Esophagus squamous epithelium (tissue), 5 donors: ENCODE measurements around the gene C13orf42. TPM values are rescaled to one million over a fixed set of nuclear protein-coding genes. Genes with fewer than 3 reads are reported as not detected.

Experiments
- DNase-seq: peaks from one replicate; lab custom pipeline; 2025; lab: John Stamatoyannopoulos, UW
- H3K27ac ChIP-seq, 4 donors: fragments of 200-600 bp; sonication (generic); one replicate each; pipeline ENCODE4 v1.5.1; 2016 to 2019; ENCODE audit warnings: mild to moderate bottlenecking in 1 of 4
- H3K27me3 ChIP-seq, 4 donors: fragments of 200-600 bp; sonication (generic); 1 replicate in 3 of 4; 2 replicates in 1 of 4; pipeline versions ENCODE4 v1.5.1 to v1.6.0; 2017 to 2021; ENCODE audit warnings: antibody characterized with exemption in 1 of 4
- H3K36me3 ChIP-seq, 3 donors: fragments of 200-600 bp; sonication (generic); one replicate each; pipeline ENCODE4 v1.5.1; 2016 to 2019
- H3K4me1 ChIP-seq, 3 donors: fragments of 200-600 bp; sonication (generic); one replicate each; pipeline ENCODE4 v1.5.1; 2017 to 2019
- H3K4me3 ChIP-seq, 4 donors: fragments of 200-600 bp; sonication (generic); 1 replicate in 3 of 4; 2 replicates in 1 of 4; pipeline ENCODE4 v1.5.1; 2016 to 2019; ENCODE audit warnings: mild to moderate bottlenecking in 2 of 4, moderate library complexity in 1 of 4
- H3K9me3 ChIP-seq, 3 donors: fragments of 200-600 bp; sonication (generic); one replicate each; pipeline ENCODE4 v1.5.1; 2016 to 2019
- CTCF ChIP-seq, 6 experiments: fragments of 450-650 bp in 4 of 6; fragments of 200-600 bp in 2 of 6; sonication (generic) in 2 of 6; IDR thresholded peaks; one replicate each; pipeline ENCODE4 v1.5.1; 2016 to 2019; ENCODE audit warnings: antibody characterized with exemption in 6 of 6, mild to moderate bottlenecking in 4 of 6, moderate library complexity in 4 of 6
- POLR2A ChIP-seq, 4 donors: fragments of 450-650 bp; IDR thresholded peaks; one replicate each; pipeline ENCODE4 v1.6.1; 2017; ENCODE audit warnings: antibody characterized with exemption in 4 of 4, mild to moderate bottlenecking in 4 of 4, moderate library complexity in 3 of 4
- WGBS, 2 donors: methylation state at CpG; one replicate each; pipeline ENCODE4 v1.1.5; 2018; 5-methylcytosine and 5-hydroxymethylcytosine counted together
- intact Hi-C: fragments of 100-400 bp; cut with DNase I; formaldehyde crosslinking; loops from one replicate; pipeline ENCODE4 v1.15.0; 2022
- total RNA-seq, 4 donors: library from RNA; depleted of rRNA; stranded (reverse); fragments of >200 nt; gene quantifications; one replicate each; pipeline ENCODE4 v1.1.0, GENCODE V29; 2016
- donor health status: DM: yes; HTN: yes; CAD: no.

C13orf42 gene
- total RNA-seq, 4 donors from 2014 or later: not detected

- DNase-seq: no peak
- TF ChIP-seq CTCF (IDR thresholded peaks at IDR 0.05) (no peak), POLR2A (IDR thresholded peaks at IDR 0.05) (no peak)
- peaks cover 0 to 7% (median 0%) of the 10 kb centered on the region in 4 donors for H3K27me3 ChIP-seq
- H3K4me3 ChIP-seq: no peak overlapping the region
- no peak overlapping the region for H3K27ac ChIP-seq
- WGBS, 2 donors: 79 to 81% methylated on average over 8 of the region's 8 CpGs
- H3K36me3 ChIP-seq: no peaks in the 10 kb centered on the region
- H3K4me1 ChIP-seq: peaks cover 0 to 10% (median 0%) of the 10 kb centered on the region in 3 donors
- no peaks in the 10 kb centered on the region for H3K9me3 ChIP-seq
- intact Hi-C loops: loop anchor here (10.0 kb wide), 1 partner anchor 1097 kb away; no protein-coding TSS in a partner anchor
Measured at GRCh38 chr13:51071493-51071892, 39.6 kb downstream of the C13orf42 start.

GRCh38 chr13:51070005-51070649 is 40.9 kb downstream of the C13orf42 start:
- intact Hi-C loops: loop anchor here (10.0 kb wide), 1 partner anchor 1095 kb away; no protein-coding TSS in a partner anchor
- Histone ChIP-seq H3K27me3 (peaks cover 0 to 18% (median 0%) of the 10 kb centered on the region in 4 donors), H3K36me3 (no peaks in the 10 kb centered on the region), H3K4me3 (no peak overlapping the region), H3K4me1 (peaks cover 0 to 15% (median 0%) of the 10 kb centered on the region in 3 donors), H3K9me3 (no peaks in the 10 kb centered on the region), H3K27ac (no peak overlapping the region)
- 10 to 12% methylated on average over 11 of the region's 11 CpGs for WGBS, 2 donors
- TF ChIP-seq CTCF (IDR thresholded peaks at IDR 0.05) (peak; percentile 86 to 96 (median 90)), POLR2A (IDR thresholded peaks at IDR 0.05) (no peak)
- DNase-seq: no peak

- WGBS, 2 donors: 49 to 86% methylated on average over 2 of the region's 5 CpGs
- H3K27me3 ChIP-seq: peaks cover 0 to 24% (median 0%) of the 10 kb centered on the region in 4 donors
- no peaks in the 10 kb centered on the region for H3K36me3 ChIP-seq
- intact Hi-C loops: no loop called here
- TF ChIP-seq CTCF (IDR thresholded peaks at IDR 0.05) (no peak), POLR2A (IDR thresholded peaks at IDR 0.05) (no peak)
- no peaks in the 10 kb centered on the region for H3K9me3 ChIP-seq
- H3K4me3 ChIP-seq: no peak overlapping the region
- H3K27ac ChIP-seq: no peak overlapping the region
- peaks cover 0 to 15% (median 0%) of the 10 kb centered on the region in 3 donors for H3K4me1 ChIP-seq
- no peak for DNase-seq
Measured at GRCh38 chr13:51068501-51068900, 42.6 kb downstream of the C13orf42 start.

- H3K36me3 ChIP-seq: no peaks in the 10 kb centered on the region
- H3K4me1 ChIP-seq: peaks cover 0 to 15% (median 0%) of the 10 kb centered on the region in 3 donors
- intact Hi-C loops: no loop called here
- TF ChIP-seq POLR2A (IDR thresholded peaks at IDR 0.05) (no peak), CTCF (IDR thresholded peaks at IDR 0.05) (no peak)
- no peak for DNase-seq
- no peak overlapping the region for H3K27ac ChIP-seq
- peaks cover 0 to 24% (median 0%) of the 10 kb centered on the region in 4 donors for H3K27me3 ChIP-seq
- no peaks in the 10 kb centered on the region for H3K9me3 ChIP-seq
- 45 to 52% methylated on average over 5 of the region's 5 CpGs for WGBS, 2 donors
- no peak overlapping the region for H3K4me3 ChIP-seq
Measured at GRCh38 chr13:51067706-51068105, 43.4 kb downstream of the C13orf42 start.

- peaks cover 0 to 24% (median 0%) of the 10 kb centered on the region in 4 donors for H3K27me3 ChIP-seq
- TF ChIP-seq CTCF (IDR thresholded peaks at IDR 0.05) (no peak), POLR2A (IDR thresholded peaks at IDR 0.05) (no peak)
- peaks cover 0 to 15% (median 0%) of the 10 kb centered on the region in 3 donors for H3K4me1 ChIP-seq
- no peak for DNase-seq
- H3K36me3 ChIP-seq: no peaks in the 10 kb centered on the region
- intact Hi-C loops: no loop called here
- 71 to 75% methylated on average over 9 of the region's 9 CpGs for WGBS, 2 donors
- H3K9me3 ChIP-seq: no peaks in the 10 kb centered on the region
- H3K27ac ChIP-seq: no peak overlapping the region
- H3K4me3 ChIP-seq: no peak overlapping the region
Measured at GRCh38 chr13:51067210-51067701, 43.8 kb downstream of the C13orf42 start.
